ENCODE measurements around the gene GFER.

The GFER gene

GRCh38 chr16:1987198-1987597, 3.2 kb downstream of the GFER start:
- H3K36me3 ChIP-seq (ENCODE audit: control insufficient read depth in 2 of 2, insufficient read depth in 1 of 2, low read length in 2 of 2): peaks cover 0 to 22% of the 10 kb centered on the region in 2 experiments; a peak in 1 of 3 replicates
- TF ChIP-seq PATZ1 (tag by site-specific recombination; IDR thresholded peaks at IDR 0.05): no peak
- no peak for TF ChIP-seq ZNF416 (tag by site-specific recombination; IDR thresholded peaks at IDR 0.05)
- TF ChIP-seq ZNF785 (tag by site-specific recombination; IDR thresholded peaks at IDR 0.05): no peak
- no peak for TF ChIP-seq GLIS1 (tag by site-specific recombination; IDR thresholded peaks at IDR 0.05)
- no peak overlapping the region for H3K27ac ChIP-seq (ENCODE audit: extremely low read depth, low read depth, low read length)
- no peaks in the 10 kb centered on the region for H3K9me3 ChIP-seq (ENCODE audit: control insufficient read depth, insufficient read depth, low read depth, low read length)
- H3K4me3 ChIP-seq (ENCODE audit: low read depth, low read length): no peak overlapping the region
- POLR2A ChIA-PET: interaction anchor here (0.6 to 6.3 kb wide), 5 partner anchors 9 to 217 kb away, joined by 3 to 46 read pairs (median 4); partner anchors contain the start of genes RPS2 and TRAF7
- CTCF ChIA-PET: interaction anchor here (1.4 to 4.5 kb wide), 2 partner anchors 17 to 123 kb away, joined by 3 to 28 read pairs; no protein-coding TSS in a partner anchor
- H3K4me1 ChIP-seq (ENCODE audit: control insufficient read depth, insufficient read depth, low read length): peaks cover 10% of the 10 kb centered on the region

GRCh38 chr16:1989209-1990100, 5.5 kb downstream of the GFER start, which contains the start of gene SYNGR3:
SYNGR3 (plus strand) TSS chr16:1989970; CDS start chr16:1990103, 133 bp downstream.
- Histone ChIP-seq H3K9me3 (ENCODE audit: control insufficient read depth, insufficient read depth, low read depth, low read length) (no peaks in the 10 kb centered on the region), H3K4me3 (ENCODE audit: low read depth, low read length) (peak within 1 kb of the TSS; percentile 45), H3K4me1 (ENCODE audit: control insufficient read depth, insufficient read depth, low read length) (peaks cover 6% of the 10 kb centered on the region), H3K27ac (ENCODE audit: extremely low read depth, low read depth, low read length) (no peak within 1 kb of the TSS; the same call in 1 of the 2 replicates), H3K36me3 (ENCODE audit: control insufficient read depth in 2 of 2, insufficient read depth in 1 of 2, low read length in 2 of 2) (peaks cover 0 to 22% of the 10 kb centered on the region in 2 experiments; a peak in 1 of 3 replicates)
- POLR2A ChIA-PET: interaction anchor here (1.5 to 6.3 kb wide), 4 partner anchors 18 to 166 kb away, joined by 6 to 46 read pairs (median 10); partner anchors contain the start of genes RPS2, TBL3 and TRAF7
- CTCF ChIA-PET: interaction anchor here (0.6 to 0.7 kb wide), 2 partner anchors 15 to 209 kb away, joined by 3 read pairs; no protein-coding TSS in a partner anchor
- TF ChIP-seq ZEB2 (tag by site-specific recombination; IDR thresholded peaks at IDR 0.05) (peak; percentile 25; the same call in 1 of the 2 replicates), ZIC2 (tag by site-specific recombination; IDR thresholded peaks at IDR 0.05) (peak; percentile 79), ZNF473 (tag by site-specific recombination; IDR thresholded peaks at IDR 0.05) (no peak), ZNF600 (tag by site-specific recombination; IDR thresholded peaks at IDR 0.05) (peak; percentile 67; the same call in 1 of the 2 replicates), SP2 (tag by site-specific recombination; IDR thresholded peaks at IDR 0.05) (peak; percentile 13; the same call in 1 of the 2 replicates), ZNF280C (tag by site-specific recombination; IDR thresholded peaks at IDR 0.05) (no peak), ZNF394 (tag by site-specific recombination; IDR thresholded peaks at IDR 0.05; ENCODE audit: borderline replicate concordance) (peak; percentile 15; the same call in 1 of the 2 replicates), ZNF629 (tag by site-specific recombination; IDR thresholded peaks at IDR 0.05) (no peak; the same call in 1 of the 2 replicates), SALL2 (tag by site-specific recombination; IDR thresholded peaks at IDR 0.05; ENCODE audit: borderline replicate concordance) (no peak), ZNF114 (tag by site-specific recombination; IDR thresholded peaks at IDR 0.05) (no peak), PRDM1 (tag by site-specific recombination; IDR thresholded peaks at IDR 0.05) (no peak), ZNF146 (tag by site-specific recombination; IDR thresholded peaks at IDR 0.05) (no peak), OSR2 (tag by site-specific recombination; IDR thresholded peaks at IDR 0.05) (peak; percentile 18; the same call in 1 of the 2 replicates), ZNF514 (tag by site-specific recombination; IDR thresholded peaks at IDR 0.05) (no peak), GFI1B (tag by site-specific recombination; IDR thresholded peaks at IDR 0.05) (no peak), ZNF639 (tag by site-specific recombination; IDR thresholded peaks at IDR 0.05) (no peak), ZNF544 (tag by site-specific recombination; IDR thresholded peaks at IDR 0.05) (no peak), ZNF239 (tag by site-specific recombination; IDR thresholded peaks at IDR 0.05) (no peak), ZNF449 (tag by site-specific recombination; IDR thresholded peaks at IDR 0.05) (no peak), MEIS1 (CRISPR knock-in tag; IDR thresholded peaks at IDR 0.05; ENCODE audit: borderline replicate concordance) (no peak), ZBTB44 (tag by site-specific recombination; IDR thresholded peaks at IDR 0.05) (0 out of 2 replicates have a peak, but pooled peaks have one; percentile 33)
